H54 (cell line): ENCODE measurements around the gene ATG9A.

Experiments used
- DNase-seq: peaks from one replicate; pipeline ENCODE4 v3.0.0; 2011; ENCODE audit warnings: low spot score, mixed read lengths; ENCODE audit not compliant: insufficient read length
- FAIRE-seq: peaks from 3 replicates; lab custom pipeline; 2011; peaks lifted over from hg19 to GRCh38; lab: Jason Lieb, UNC
- POLR2A ChIP-seq: IDR thresholded peaks from 2 replicates; pipeline ENCODE4 v1.6.1; 2011; ENCODE audit warnings: low read depth, mild to moderate bottlenecking, low read length

ATG9A gene, protein sequence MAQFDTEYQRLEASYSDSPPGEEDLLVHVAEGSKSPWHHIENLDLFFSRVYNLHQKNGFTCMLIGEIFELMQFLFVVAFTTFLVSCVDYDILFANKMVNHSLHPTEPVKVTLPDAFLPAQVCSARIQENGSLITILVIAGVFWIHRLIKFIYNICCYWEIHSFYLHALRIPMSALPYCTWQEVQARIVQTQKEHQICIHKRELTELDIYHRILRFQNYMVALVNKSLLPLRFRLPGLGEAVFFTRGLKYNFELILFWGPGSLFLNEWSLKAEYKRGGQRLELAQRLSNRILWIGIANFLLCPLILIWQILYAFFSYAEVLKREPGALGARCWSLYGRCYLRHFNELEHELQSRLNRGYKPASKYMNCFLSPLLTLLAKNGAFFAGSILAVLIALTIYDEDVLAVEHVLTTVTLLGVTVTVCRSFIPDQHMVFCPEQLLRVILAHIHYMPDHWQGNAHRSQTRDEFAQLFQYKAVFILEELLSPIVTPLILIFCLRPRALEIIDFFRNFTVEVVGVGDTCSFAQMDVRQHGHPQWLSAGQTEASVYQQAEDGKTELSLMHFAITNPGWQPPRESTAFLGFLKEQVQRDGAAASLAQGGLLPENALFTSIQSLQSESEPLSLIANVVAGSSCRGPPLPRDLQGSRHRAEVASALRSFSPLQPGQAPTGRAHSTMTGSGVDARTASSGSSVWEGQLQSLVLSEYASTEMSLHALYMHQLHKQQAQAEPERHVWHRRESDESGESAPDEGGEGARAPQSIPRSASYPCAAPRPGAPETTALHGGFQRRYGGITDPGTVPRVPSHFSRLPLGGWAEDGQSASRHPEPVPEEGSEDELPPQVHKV

DNA sequence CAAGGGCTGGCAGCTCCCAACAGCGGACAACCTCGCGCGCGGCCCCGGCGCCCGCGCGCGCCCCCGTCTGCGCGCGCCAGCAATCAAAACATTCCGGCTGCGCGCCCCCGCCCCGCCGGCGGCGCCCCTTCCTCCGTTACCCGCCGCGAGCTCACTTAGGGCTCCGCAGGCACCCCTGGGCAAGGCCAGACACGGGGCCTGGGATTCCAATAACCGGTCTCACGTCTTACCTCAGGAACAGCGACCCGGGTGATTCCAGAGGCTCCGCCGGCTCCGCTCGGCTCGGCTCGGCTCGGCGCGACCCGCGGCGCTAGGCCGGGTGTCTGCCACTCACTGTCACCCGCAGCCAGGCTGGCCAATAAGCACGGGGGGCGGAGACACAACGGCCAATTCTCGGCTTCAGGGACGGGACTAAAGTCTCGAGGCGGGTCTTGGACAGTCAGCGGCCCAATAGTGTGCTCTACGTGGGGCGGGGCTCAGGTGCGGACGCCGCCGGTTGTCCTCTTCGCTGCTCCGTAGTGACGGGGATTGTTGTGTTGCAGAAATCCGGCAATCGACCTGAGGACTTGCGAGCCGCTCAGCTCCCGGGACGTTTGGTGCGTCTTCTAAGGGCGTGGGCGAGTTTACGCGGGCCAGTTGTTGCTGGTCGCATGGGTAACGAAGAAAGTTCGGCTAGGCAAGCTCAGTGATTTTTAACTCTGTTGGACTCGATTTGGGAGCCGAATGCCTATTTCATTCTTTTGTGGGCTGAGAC is at the start of gene ATG9A, which contains the start of gene ANKZF1:
Gene ATG9A, minus strand, starts transcription at position 332 of the 754 bp plus-strand sequence. CDS start 1,612 bp downstream, outside the sequence.
Gene ANKZF1, plus strand, starts transcription at position 502 of the 754 bp plus-strand sequence. CDS start 452 bp downstream, outside the sequence.
- TF ChIP-seq POLR2A = peak; percentile 65
- FAIRE-seq = peak; percentile 71
- DNase-seq = peak; percentile 98

DNA sequence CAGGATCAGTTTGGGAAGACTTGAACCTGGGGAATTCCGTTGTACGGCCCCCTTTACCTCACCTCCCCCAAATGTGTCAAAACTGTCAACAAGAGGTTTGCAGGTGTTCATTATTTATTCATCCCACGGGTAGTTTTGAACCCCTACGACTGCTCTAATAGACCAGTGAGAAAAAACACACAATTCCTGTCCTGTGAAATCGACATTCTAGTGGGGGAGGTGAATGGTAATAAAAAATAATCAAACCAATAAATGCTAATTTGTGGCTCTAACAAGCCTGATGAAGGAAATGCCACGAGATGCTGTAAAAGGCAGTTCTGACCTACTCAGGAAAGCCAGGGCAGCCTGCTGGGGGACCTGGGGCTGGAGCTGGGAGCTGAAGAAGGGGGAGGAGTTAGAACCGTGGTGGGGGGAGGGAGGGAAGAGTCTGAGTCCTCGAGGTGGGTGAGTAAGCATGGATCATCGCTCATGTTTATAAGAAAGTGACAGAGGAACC is 49.3 kb upstream of the ATG9A start:
- no peak for DNase-seq
- no peak for TF ChIP-seq POLR2A
- peak; percentile 62 for FAIRE-seq

DNA sequence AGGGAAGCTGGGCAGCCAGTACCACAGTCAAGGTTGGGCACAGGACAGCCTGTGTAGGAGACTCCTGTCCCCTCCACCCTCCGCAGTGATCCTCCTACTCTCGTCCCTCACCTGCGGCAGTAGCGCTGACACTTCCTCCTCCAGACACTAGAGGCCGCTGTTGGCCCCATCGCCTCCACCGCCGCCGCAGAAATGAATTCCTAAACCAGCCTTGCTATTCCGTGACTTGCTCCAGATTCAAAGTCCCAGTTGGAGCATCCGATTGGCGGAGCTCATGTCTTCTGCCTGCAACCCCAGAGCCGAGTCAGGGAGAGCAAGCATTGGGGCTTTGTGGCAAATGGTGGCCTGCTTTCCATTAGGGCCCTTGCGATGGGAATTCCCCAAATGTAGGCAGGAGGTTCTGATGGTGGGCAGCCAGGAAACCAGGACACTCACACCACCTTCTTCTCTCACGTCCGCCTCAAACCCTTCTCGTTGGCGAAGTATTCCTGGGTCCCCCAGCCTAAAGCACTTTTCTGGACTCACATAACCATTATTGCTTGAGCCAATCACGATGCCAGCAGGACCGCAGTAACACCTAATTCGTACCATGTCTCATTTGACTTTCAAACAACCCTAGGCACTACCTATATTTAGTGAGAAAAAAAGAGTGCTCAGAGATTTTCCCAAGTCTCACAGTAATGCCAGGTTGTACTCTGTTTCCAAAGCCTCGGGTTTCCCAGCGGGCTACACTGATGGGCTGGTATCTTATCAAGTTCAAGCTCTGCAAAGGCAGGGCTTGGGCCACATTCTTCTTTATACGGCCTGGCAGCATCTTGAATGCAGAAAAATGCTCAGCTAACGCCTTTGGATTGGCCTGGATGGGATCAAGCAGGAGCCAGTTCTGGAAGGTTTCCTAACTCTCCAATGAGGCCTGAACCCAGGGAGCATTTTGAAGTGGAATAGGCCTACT is 48.5 kb upstream of the ATG9A start:
- FAIRE-seq = no peak
- TF ChIP-seq POLR2A = no peak
- no peak for DNase-seq

DNA sequence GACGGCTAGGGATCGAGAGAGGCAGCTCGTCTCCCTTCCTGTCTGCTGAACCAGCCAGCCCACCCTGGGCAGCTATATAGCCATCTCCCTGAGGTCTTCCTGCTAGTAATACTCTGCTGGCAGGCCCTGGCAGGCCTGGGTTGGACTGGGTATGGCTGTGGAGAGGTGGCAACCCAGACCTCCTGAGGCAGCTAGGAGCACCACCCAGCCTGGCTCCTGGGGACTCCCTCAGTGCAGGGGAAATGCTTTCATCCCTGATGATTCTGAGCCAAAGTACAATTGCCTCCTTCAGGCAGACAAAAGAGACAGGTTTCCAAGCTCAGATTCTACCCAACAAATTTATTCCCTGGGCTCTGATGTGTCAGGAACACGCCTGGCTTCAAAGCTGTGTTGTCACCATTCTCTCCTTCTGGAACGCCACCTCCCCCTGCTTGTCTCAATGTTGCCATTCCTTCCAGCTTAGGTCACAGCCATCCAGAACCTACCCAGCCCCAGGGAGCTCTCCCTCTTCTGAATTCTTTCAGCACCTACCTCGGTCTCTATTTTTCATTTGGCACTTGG is 45.0 kb upstream of the ATG9A start:
- TF ChIP-seq POLR2A = no peak
- DNase-seq (peak; percentile 86), FAIRE-seq (peak; percentile 75)

DNA sequence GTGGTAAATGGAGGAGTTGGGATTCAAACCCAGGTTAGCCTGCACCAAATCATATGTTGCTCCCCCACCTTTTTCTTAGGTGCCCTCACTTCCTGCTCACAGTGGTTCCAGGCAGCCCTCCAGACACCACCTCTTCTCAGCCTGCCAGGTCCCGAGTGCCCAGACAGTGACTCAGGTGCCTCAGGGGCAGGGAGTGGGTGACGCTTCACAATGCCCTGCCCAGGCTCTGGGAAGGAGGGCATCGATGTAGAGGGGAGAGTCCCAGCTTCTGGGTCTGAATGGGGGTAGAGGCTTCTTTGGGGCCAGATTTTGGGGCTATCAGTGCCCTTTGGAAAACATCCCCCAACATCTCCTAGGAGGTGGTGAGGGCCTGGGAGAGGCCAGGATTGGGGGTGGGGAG is 44.5 kb upstream of the ATG9A start:
- peak; percentile 30 for FAIRE-seq
- peak; percentile 84 for DNase-seq
- no peak; the same call in 1 of the 2 replicates for TF ChIP-seq POLR2A

DNA sequence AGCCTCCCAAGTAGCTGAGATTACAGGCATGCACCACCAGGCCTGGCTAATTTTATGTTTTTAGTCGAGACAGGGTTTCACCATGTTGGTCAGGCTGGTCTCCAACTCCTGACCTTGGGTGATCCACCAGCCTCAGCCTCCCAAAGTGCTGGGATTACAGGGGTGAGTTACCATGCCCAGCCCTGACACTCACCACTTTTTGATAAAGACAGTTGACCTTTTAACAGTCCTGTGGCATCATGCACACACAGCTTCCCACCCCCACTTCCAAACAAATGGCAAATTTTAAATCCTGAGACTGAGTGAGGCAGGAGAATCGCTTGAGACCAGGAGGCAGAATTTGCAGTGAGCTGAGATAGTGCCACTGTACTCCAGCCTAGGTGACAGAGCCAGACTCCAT is 43.6 kb upstream of the ATG9A start:
- no peak for TF ChIP-seq POLR2A
- no peak for FAIRE-seq
- DNase-seq = no peak

DNA sequence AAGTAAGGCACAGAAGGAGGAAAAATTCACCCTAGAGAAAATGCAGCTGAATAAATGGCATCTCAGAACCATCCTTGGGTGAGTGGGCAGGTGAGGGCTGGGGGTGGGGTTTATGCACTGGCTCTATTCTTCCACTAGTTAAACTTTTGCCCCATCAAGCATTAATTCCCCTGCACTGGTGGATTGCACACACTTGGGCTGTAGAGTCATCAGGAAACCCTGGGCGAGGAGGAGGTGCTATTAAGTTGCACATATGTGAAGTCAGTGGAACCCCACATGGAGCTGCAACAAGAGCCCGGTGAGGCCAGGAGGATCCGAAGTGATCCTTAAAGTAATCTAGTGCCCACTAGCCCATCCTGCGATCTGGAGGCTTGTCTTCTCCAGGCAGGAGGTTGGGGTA is 42.9 kb upstream of the ATG9A start:
- DNase-seq = no peak
- TF ChIP-seq POLR2A = no peak
- no peak for FAIRE-seq

DNA sequence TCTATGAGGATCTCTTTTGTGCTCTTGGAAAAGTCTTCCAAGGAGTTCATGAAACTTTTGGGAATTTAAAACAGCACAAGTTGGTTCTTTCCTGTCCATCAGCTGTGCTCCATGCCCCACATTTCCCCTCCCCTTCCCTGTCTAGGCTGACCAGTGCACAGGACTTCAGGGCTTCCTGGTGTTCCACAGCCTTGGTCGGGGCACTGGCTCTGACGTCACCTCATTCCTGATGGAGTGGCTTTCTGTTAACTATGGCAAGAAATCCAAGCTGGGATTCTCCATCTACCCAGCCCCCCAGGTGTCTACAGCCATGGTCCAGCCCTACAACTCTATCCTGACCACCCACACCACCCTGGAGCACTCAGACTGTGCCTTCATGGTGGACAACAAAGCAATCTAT is 41.6 kb upstream of the ATG9A start:
- DNase-seq (no peak), FAIRE-seq (no peak)
- TF ChIP-seq POLR2A = no peak

DNA sequence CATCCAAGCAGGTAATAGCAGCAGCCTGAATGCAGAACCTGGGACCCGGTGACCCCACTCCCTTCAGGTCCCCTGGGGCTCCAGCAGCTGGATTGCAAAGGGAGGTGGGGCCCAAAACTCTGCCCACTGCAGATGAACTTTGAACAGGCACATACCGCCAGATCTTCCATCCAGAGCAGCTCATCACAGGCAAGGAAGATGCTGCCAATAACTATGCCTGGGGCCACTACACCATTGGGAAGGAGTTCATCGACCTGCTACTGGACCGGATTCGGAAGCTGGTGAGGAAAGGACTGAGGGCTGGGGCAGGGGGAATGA is 40.6 kb upstream of the ATG9A start:
- no peak for TF ChIP-seq POLR2A
- no peak for DNase-seq
- FAIRE-seq = no peak

DNA sequence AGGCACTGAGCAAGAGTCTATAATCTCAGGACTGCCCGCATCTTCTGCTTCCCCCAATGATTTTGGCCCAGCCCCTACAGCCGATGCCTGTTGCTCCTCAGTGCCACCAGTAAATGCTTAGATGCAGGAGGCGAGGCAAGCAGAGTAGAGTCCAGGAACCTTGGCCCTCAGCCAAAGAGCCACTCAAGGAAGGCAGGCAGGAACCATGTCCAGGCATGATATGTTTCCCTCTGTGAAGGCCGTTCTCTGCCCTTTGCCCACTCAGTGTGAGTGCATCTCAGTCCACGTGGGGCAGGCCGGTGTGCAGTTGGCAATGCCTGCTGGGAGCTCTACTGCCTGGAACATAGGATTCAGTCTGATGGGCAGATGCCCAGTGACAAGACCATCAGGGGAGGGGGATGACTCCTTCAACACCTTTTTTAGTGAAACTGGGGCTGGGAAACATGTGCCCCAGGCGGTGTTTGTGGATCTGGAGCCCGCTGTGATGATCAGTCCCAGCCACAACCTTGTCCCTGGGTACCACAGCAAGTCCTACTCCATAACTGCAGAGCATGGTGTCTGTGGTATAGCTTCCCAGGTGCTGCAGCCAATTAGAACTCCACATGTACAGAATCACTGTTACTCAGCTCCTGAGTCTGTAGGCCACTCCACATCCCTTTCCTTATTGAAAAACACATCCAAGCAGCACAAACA is 40.1 kb upstream of the ATG9A start:
- DNase-seq = no peak
- no peak for TF ChIP-seq POLR2A
- no peak for FAIRE-seq

DNA sequence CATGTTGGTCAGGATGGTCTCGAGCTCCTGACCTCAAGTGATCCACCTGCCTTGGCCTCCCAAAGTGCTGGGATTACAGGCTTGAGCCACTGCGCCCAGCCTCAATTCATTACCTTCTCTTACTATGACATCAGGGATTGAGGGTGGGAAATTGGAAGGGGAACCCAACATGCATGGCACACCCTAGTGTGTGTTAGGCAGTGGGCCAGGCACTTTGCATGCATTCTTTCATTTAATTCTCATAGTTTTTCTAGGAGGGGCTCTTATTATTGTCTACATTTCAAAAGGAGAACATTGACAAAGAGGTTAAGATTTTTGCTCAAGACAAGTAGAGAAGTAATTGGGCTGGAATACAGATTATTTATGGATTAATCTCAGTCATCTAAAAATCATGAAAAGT is 38.9 kb upstream of the ATG9A start:
- FAIRE-seq (no peak), DNase-seq (no peak)
- TF ChIP-seq POLR2A = no peak

DNA sequence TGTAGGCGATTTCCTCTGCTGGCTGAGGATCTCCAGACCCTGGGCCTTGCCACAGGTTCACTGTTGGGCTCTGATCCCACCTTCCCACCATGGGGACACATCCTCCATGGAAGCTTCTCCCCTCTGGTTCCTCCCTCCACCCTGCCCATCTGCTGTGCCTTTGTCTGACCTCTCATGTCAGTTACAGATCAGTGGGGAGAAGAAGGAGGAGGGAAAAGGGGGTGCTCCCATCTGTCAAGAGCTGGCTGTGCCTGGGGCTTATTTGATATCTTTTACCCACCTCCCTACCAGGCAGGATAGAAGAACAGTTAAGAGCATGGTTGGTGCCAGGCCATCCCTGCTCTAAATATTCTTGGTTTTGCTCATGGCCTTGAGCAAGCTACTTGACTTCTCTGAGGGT is 37.5 kb upstream of the ATG9A start:
- TF ChIP-seq POLR2A = no peak
- FAIRE-seq = no peak
- no peak for DNase-seq
